ENCODE results near the gene VTI1A.

DNA sequence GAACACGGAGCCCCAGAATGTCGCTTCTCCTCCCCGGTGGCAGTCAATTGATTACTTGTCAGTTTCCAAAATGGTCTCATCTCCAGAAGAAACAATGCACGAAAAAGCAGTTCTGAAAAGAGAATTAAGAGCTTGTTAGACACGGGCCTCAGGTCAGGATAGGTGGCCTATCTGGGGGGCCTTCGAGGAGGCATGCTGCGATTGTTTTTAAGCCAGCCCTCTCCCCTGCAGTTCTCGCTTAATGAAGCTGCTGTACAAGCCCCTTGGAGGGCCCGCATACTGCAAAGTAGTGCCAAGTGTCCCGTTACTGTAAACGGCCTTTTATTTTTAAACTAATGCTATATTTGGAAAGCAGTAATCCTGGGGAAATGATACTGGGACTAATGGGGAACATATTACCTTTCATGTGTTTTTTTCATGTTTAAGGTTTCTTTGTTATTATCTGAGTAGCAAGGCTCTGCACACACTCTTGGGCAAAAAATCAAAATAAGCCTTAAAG lies 388.3 kb downstream of the VTI1A start:
- no peak for TF ChIP-seq SREBF2 (IDR thresholded peaks at IDR 0.05)
- TF ChIP-seq, protein P1, sequence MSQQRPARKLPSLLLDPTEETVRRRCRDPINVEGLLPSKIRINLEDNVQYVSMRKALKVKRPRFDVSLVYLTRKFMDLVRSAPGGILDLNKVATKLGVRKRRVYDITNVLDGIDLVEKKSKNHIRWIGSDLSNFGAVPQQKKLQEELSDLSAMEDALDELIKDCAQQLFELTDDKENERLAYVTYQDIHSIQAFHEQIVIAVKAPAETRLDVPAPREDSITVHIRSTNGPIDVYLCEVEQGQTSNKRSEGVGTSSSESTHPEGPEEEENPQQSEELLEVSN (IDR thresholded peaks at IDR 0.05; ENCODE audit: borderline replicate concordance, low read depth), result no peak

Measured in A549 (cell line).